ENCODE results near the gene FARP1. TPM values are rescaled to one million over a fixed set of nuclear protein-coding genes. Genes with fewer than 3 reads are reported as not detected.

The FARP1 gene
- polyA plus RNA-seq, 2 of the 4 experiments (the other 2 are of a cell fraction), result 9.4 to 13.0 TPM

DNA sequence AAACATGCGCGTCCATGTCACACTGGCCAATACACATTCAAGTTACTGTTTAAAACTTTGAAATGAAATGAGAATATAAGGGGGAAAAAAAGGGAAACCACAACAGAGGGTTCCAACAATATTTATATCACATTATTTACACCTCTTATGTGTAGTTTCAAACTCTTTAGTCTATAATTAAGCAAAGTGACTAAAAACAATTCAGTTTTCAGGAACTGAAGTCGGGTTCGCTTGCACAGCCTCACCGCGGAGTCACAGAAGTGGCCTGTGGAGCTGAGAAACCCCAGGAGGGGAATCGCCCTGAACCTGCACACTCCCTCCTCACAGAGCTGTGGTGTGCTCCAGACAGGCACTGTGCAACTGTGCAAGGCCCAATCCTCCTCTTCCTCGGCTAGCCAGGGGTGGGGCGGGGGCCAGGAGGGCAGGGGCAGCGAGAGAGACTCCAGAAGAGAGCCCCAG lies 358.1 kb downstream of the FARP1 start:
- H3K4me3 ChIP-seq, result no peak overlapping the region
- TF ChIP-seq HOXA7 (CRISPR knock-in tag; IDR thresholded peaks at IDR 0.05) (no peak), FOSB (CRISPR knock-in tag; IDR thresholded peaks at IDR 0.05) (no peak), JUN (IDR thresholded peaks at IDR 0.05) (no peak), HOXB5 (CRISPR knock-in tag; IDR thresholded peaks at IDR 0.05) (no peak)
- DNase-seq (ENCODE audit: low read depth in 1 of 2, low spot score in 1 of 2) (no peak), ATAC-seq (no peak), FAIRE-seq (no peak)
- WGBS (ENCODE audit: missing lambda C conversion rate), result 89% methylated on average over 8 of the region's 10 CpGs
- CTCF ChIA-PET, result no interaction called here
- POLR2A ChIA-PET, result no interaction called here
- H3K9me3 ChIP-seq, result no peaks in the 10 kb centered on the region
- no peak overlapping the region for H3K27ac ChIP-seq
- no peak overlapping the region for H3K4me2 ChIP-seq
- peaks cover 23% of the 10 kb centered on the region for H3K4me1 ChIP-seq

- ATAC-seq (no peak), DNase-seq (ENCODE audit: low read depth in 1 of 2, low spot score in 1 of 2) (no peak), FAIRE-seq (no peak)
- TF ChIP-seq TP53 (CRISPR knock-in tag; IDR thresholded peaks at IDR 0.05) (no peak), POLR2A (IDR thresholded peaks at IDR 0.05; ENCODE audit: low read length) (no peak), MAFK (IDR thresholded peaks at IDR 0.05; ENCODE audit: partially characterized antibody) (no peak), EHMT2 (IDR thresholded peaks at IDR 0.05; ENCODE audit: low read depth) (no peak), CBX8 (IDR thresholded peaks at IDR 0.05) (no peak), TFCP2L1 (CRISPR knock-in tag; IDR thresholded peaks at IDR 0.05) (no peak), SREBF2 (IDR thresholded peaks at IDR 0.05) (no peak), HOXB5 (CRISPR knock-in tag; IDR thresholded peaks at IDR 0.05) (no peak), MAX (IDR thresholded peaks at IDR 0.05) (no peak), ZFP36 (IDR thresholded peaks at IDR 0.05; ENCODE audit: borderline replicate concordance, partially characterized antibody) (no peak), RAD21 (conservative IDR thresholded peaks at IDR 0.05 in 1 of 2, IDR thresholded peaks at IDR 0.05 in 1 of 2) (no peak), RARB (CRISPR knock-in tag; IDR thresholded peaks at IDR 0.05) (no peak), JUN (IDR thresholded peaks at IDR 0.05) (no peak), EP300 (IDR thresholded peaks at IDR 0.05) (no peak), HOXB13 (CRISPR knock-in tag; IDR thresholded peaks at IDR 0.05; ENCODE audit: low read depth) (no peak), PHF8 (IDR thresholded peaks at IDR 0.05; ENCODE audit: borderline replicate concordance, low read depth) (no peak)
- TF ChIP-seq, protein P1, sequence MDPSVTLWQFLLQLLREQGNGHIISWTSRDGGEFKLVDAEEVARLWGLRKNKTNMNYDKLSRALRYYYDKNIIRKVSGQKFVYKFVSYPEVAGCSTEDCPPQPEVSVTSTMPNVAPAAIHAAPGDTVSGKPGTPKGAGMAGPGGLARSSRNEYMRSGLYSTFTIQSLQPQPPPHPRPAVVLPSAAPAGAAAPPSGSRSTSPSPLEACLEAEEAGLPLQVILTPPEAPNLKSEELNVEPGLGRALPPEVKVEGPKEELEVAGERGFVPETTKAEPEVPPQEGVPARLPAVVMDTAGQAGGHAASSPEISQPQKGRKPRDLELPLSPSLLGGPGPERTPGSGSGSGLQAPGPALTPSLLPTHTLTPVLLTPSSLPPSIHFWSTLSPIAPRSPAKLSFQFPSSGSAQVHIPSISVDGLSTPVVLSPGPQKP (IDR thresholded peaks at IDR 0.05; ENCODE audit: low read depth, low read length), result no peak
- Histone ChIP-seq H3K9me3 (no peaks in the 10 kb centered on the region), H3K4me1 (peaks cover 28% of the 10 kb centered on the region), H3K27ac (0 out of 6 replicates have a peak overlapping the region, but pooled peaks of 1 of the 2 experiments have one; percentile 26), H3K4me3 (no peak overlapping the region), H3K4me2 (peak overlapping the region; percentile 23; the same call in 1 of the 3 replicates)
- CTCF ChIA-PET, result interaction anchor here (0.5 to 2.1 kb wide), 6 partner anchors 18 to 332 kb away, joined by 3 to 7 read pairs (median 3); no protein-coding TSS in a partner anchor
- POLR2A ChIA-PET, result no interaction called here
- 80% methylated on average over 10 of the region's 10 CpGs for whole genome bisulfite sequencing (ENCODE audit: missing lambda C conversion rate)
These were observed 360.5 kb downstream of the FARP1 start for GRCh38 chr13:98503175-98504028.

DNA sequence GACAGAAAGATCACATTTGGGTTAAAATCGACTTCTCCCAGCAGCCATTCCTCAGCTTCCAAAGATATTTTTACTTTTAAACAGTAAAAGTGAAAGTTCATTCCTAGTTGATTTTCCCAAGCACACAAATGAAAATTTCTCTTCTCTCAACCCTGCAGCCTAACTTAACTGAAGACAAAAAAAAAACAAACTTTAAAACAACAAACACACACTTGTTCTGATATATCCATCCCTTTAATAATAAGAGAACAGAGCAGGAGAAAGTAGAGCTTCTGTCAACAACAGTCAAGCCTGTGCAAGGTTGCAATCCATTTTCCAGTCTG lies 361.1 kb downstream of the FARP1 start:
- FAIRE-seq (no peak), DNase-seq (ENCODE audit: low read depth in 1 of 2, low spot score in 1 of 2) (no peak), ATAC-seq (no peak)
- TF ChIP-seq RARB (CRISPR knock-in tag; IDR thresholded peaks at IDR 0.05), result no peak
- TF ChIP-seq, protein P2, sequence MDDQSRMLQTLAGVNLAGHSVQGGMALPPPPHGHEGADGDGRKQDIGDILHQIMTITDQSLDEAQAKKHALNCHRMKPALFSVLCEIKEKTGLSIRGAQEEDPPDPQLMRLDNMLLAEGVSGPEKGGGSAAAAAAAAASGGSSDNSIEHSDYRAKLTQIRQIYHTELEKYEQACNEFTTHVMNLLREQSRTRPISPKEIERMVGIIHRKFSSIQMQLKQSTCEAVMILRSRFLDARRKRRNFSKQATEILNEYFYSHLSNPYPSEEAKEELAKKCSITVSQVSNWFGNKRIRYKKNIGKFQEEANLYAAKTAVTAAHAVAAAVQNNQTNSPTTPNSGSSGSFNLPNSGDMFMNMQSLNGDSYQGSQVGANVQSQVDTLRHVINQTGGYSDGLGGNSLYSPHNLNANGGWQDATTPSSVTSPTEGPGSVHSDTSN (IDR thresholded peaks at IDR 0.05), result no peak
- TF ChIP-seq NPAS2 (CRISPR knock-in tag; IDR thresholded peaks at IDR 0.05; ENCODE audit: borderline replicate concordance), result no peak
- no peak for TF ChIP-seq HOXB5 (CRISPR knock-in tag; IDR thresholded peaks at IDR 0.05)
- no peak for TF ChIP-seq NFE2L2 (conservative IDR thresholded peaks at IDR 0.05; ENCODE audit: low read length)
- TF ChIP-seq MAZ (IDR thresholded peaks at IDR 0.05; ENCODE audit: borderline replicate concordance, low read depth, low read length), result no peak
- no peak for TF ChIP-seq RAD21 (conservative IDR thresholded peaks at IDR 0.05 in 1 of 2, IDR thresholded peaks at IDR 0.05 in 1 of 2)
- no peak for TF ChIP-seq CHD4 (IDR thresholded peaks at IDR 0.05; ENCODE audit: borderline replicate concordance)
- TF ChIP-seq CBX2 (IDR thresholded peaks at IDR 0.05; ENCODE audit: borderline replicate concordance, low read depth), result no peak
- no peak for TF ChIP-seq MAFK (IDR thresholded peaks at IDR 0.05; ENCODE audit: partially characterized antibody)
- no peak for TF ChIP-seq HDAC2 (IDR thresholded peaks at IDR 0.05)
- TF ChIP-seq, protein P3, sequence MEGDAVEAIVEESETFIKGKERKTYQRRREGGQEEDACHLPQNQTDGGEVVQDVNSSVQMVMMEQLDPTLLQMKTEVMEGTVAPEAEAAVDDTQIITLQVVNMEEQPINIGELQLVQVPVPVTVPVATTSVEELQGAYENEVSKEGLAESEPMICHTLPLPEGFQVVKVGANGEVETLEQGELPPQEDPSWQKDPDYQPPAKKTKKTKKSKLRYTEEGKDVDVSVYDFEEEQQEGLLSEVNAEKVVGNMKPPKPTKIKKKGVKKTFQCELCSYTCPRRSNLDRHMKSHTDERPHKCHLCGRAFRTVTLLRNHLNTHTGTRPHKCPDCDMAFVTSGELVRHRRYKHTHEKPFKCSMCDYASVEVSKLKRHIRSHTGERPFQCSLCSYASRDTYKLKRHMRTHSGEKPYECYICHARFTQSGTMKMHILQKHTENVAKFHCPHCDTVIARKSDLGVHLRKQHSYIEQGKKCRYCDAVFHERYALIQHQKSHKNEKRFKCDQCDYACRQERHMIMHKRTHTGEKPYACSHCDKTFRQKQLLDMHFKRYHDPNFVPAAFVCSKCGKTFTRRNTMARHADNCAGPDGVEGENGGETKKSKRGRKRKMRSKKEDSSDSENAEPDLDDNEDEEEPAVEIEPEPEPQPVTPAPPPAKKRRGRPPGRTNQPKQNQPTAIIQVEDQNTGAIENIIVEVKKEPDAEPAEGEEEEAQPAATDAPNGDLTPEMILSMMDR (IDR thresholded peaks at IDR 0.05), result no peak
- TF ChIP-seq E2F6 (IDR thresholded peaks at IDR 0.05; ENCODE audit: borderline replicate concordance, low read depth), result no peak
- no peak for TF ChIP-seq KDM5A (IDR thresholded peaks at IDR 0.05)
- ChIA-PET CTCF (interaction anchor here (0.5 to 2.1 kb wide), 6 partner anchors 19 to 331 kb away, joined by 3 to 7 read pairs (median 3); no protein-coding TSS in a partner anchor), POLR2A (no interaction called here)
- Histone ChIP-seq H3K9me3 (no peaks in the 10 kb centered on the region), H3K4me1 (peaks cover 34% of the 10 kb centered on the region), H3K27ac (0 out of 6 replicates have a peak overlapping the region, but pooled peaks of 1 of the 2 experiments have one; percentile 26), H3K4me2 (peak overlapping the region; percentile 23; the same call in 1 of the 3 replicates), H3K4me3 (no peak overlapping the region)
- WGBS (ENCODE audit: missing lambda C conversion rate), result 50% methylated on average over 1 of the region's 1 CpG

All from A549 (cell line).